Measurements from ENCODE around the gene OR2S2.
"Not testable (repeated sequence)": the region's sequence is repeated elsewhere in the genome, so short reads cannot be mapped to it uniquely, and the experiment has no call there.

Gene OR2S2

GRCh38 chr9:35940458-35941407 lies 17.2 kb downstream of the OR2S2 start:
- no peak for DNase-seq (ENCODE audit: low read depth)
- TF ChIP-seq, protein P1, sequence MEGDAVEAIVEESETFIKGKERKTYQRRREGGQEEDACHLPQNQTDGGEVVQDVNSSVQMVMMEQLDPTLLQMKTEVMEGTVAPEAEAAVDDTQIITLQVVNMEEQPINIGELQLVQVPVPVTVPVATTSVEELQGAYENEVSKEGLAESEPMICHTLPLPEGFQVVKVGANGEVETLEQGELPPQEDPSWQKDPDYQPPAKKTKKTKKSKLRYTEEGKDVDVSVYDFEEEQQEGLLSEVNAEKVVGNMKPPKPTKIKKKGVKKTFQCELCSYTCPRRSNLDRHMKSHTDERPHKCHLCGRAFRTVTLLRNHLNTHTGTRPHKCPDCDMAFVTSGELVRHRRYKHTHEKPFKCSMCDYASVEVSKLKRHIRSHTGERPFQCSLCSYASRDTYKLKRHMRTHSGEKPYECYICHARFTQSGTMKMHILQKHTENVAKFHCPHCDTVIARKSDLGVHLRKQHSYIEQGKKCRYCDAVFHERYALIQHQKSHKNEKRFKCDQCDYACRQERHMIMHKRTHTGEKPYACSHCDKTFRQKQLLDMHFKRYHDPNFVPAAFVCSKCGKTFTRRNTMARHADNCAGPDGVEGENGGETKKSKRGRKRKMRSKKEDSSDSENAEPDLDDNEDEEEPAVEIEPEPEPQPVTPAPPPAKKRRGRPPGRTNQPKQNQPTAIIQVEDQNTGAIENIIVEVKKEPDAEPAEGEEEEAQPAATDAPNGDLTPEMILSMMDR (IDR thresholded peaks at IDR 0.05; ENCODE audit: low read depth, low read length, missing control alignments), result no peak

DNA sequence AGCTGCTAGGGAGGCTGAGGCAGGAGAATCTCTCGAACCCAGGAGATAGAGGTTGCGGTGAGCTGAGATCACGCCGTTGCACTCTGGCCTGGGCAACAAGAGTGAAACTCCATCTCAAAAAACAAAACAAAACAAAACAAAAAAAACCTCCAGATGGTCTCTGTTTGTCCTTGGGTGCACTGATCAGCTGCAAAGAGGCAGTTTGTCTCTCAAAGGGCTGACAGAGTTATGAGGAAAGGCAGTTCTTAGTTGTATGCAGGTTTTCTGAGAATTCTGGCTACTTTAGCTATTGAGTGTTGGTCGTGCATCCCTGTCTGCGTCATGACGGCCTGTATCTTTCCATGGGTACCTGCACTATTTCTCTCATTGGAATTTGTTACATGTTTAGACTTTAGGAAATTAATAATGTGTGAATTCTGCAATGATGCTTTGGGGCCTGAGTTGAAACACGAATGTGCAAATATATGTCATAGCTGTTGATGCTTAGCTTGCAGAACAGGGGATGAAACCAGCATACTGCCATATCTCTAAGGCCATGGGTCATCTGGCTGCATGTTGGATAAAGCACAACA lies 18.2 kb downstream of the OR2S2 start:
- DNase-seq (ENCODE audit: low read depth), result no peak
- H3K4me3 ChIP-seq (ENCODE audit: low read depth, low read length), result no peak overlapping the region
- TF ChIP-seq, protein P1 (IDR thresholded peaks at IDR 0.05; ENCODE audit: low read depth, low read length, missing control alignments), result no peak

More at GRCh38 chr9:35940458-35941407, 17.2 kb downstream of the OR2S2 start:
- no peak overlapping the region for H3K4me3 ChIP-seq (ENCODE audit: low read depth, low read length)

- DNase-seq (ENCODE audit: low read depth), result no peak
- no peak overlapping the region for H3K4me3 ChIP-seq (ENCODE audit: low read depth, low read length)
- TF ChIP-seq, protein P1 (IDR thresholded peaks at IDR 0.05; ENCODE audit: low read depth, low read length, missing control alignments), result no peak
Measured at GRCh38 chr9:35938474-35939356, 19.2 kb downstream of the OR2S2 start.

DNA sequence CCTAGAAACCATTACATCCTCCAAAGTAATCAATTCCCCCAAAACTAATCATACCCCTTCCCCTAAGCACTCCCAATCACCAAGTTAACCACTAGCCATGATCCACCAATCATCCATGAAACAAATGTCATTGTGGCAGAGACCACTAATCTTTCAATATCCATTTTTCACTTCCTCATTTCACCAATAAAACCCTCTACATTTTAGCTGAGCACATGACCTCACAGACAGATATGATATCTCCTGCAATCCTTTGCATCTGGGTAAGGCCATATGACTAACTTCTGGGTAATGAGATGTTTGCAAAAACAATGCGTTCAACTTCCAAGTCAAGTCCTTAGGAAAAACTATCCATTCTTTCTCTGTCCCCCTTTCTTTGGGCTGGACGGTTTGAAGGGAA lies 20.7 kb downstream of the OR2S2 start:
- TF ChIP-seq, protein P1 (IDR thresholded peaks at IDR 0.05; ENCODE audit: low read depth, low read length, missing control alignments), result no peak
- no peak for DNase-seq (ENCODE audit: low read depth)

DNA sequence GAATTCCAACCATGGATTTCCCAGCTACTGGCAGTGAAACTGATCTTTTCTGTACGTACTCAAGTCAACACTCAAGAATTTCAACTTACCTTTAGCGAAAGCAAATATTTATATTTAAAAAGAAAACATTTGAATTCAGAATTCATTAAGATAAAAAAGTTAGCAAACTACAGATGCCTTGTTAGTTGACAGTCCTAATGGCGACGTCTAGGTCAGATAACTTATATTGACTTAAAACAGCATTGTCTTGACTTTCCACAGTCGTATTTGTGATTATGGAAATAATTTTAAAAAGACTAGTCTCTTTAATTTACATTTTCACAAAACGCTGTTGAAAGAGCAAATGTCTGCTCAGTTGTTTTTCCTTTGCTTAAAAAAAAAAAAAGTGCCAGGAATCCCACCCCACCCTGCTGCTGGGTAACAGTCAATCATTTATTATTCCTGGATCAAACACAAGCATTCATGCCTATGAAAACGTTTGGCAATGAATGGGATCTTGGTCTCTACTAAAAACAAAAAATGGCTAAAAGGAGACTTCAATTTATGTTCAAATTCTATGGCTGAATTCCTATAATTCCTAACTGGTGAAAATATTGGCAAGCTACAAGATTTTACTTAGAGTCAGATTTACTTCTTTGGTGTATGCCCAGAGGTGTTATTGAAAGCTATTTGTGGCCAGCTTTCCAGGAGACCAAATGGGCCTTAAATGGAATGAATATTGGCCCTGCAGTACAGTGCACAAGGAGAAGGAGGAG lies 22.0 kb downstream of the OR2S2 start:
- TF ChIP-seq, protein P1 (IDR thresholded peaks at IDR 0.05; ENCODE audit: low read depth, low read length, missing control alignments), result no peak
- no peak overlapping the region for H3K4me3 ChIP-seq (ENCODE audit: low read depth, low read length)
- no peak for DNase-seq (ENCODE audit: low read depth)

More for the DNA sequence above, 20.7 kb downstream of the OR2S2 start:
- no peak overlapping the region for H3K4me3 ChIP-seq (ENCODE audit: low read depth, low read length)

GRCh38 chr9:35935261-35935660 lies 22.7 kb downstream of the OR2S2 start:
- H3K4me3 ChIP-seq (ENCODE audit: low read depth, low read length), result no peak overlapping the region
- TF ChIP-seq, protein P1 (IDR thresholded peaks at IDR 0.05; ENCODE audit: low read depth, low read length, missing control alignments), result no peak
- no peak for DNase-seq (ENCODE audit: low read depth)

DNA sequence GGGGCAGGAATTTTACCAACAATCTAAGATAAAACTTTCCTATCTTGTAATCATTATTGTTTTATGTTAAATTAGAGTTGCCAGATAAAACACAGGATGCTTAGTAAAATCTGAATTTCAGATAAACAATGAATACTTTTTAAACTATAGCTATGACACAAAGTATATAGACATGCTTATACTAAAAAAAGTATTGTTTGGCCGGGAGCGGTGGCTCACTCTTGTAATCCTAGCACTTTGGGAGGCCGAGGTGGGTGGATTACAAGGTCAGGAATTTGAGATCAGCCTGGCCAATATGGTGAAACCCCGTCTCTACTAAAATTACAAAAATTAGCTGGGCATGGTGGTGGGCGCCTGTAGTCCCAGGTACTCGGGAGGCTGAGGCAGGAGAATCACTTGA lies 23.9 kb downstream of the OR2S2 start:
- DNase-seq (ENCODE audit: low read depth); H3K4me3 ChIP-seq (ENCODE audit: low read depth, low read length): not testable (repeated sequence)
